ENCODE data around the gene IBTK. TPM values are rescaled to one million over a fixed set of nuclear protein-coding genes. Genes with fewer than 3 reads are reported as not detected.

Gene IBTK
- total and polyA plus RNA-seq, 2 of the 8 experiments (the other 6 are each of a cell fraction or from before 2014, with no cell fraction given), result 4.6 to 24.2 TPM

GRCh38 chr6:82283771-82284410, 36.3 kb upstream of the IBTK start:
- Histone ChIP-seq H2BK12ac (ENCODE audit: low read depth, low read length) (0 out of 2 replicates have a peak overlapping the region, but pooled peaks have one; percentile 39), H3K79me1 (ENCODE audit: low read depth, low read length) (no peaks in the 10 kb centered on the region), H3K4me2 (ENCODE audit: insufficient read depth in 1 of 2, low read depth in 2 of 2, low read length in 2 of 2) (no peak overlapping the region), H3K4me3 (ENCODE audit: extremely low read depth in 1 of 4, insufficient read depth in 2 of 4, low read depth in 3 of 4, low read length in 4 of 4) (no peak overlapping the region), H2BK120ac (replicated peaks; ENCODE audit: low read depth, low read length) (no peak overlapping the region), H3K9ac (replicated peaks in 1 of 4; ENCODE audit: extremely low read depth in 1 of 4, low read depth in 3 of 4, low read length in 3 of 4) (no peak overlapping the region), H2BK20ac (ENCODE audit: low read length) (no peak overlapping the region), H3K14ac (ENCODE audit: insufficient read length) (no peak overlapping the region), H3K23me2 (ENCODE audit: low read depth, low read length) (no peaks in the 10 kb centered on the region), H4K5ac (ENCODE audit: insufficient read length, low read depth, low read length) (no peak overlapping the region), H4K20me1 (replicated peaks in 1 of 2; ENCODE audit: control insufficient read depth in 1 of 2, insufficient read depth in 2 of 2, low read length in 2 of 2) (no peaks in the 10 kb centered on the region), H4K8ac (ENCODE audit: extremely low read depth, insufficient read depth, low read length) (no peak overlapping the region), H3K27me3 (replicated peaks in 1 of 4; ENCODE audit: control insufficient read depth in 3 of 4, extremely low read depth in 1 of 4, insufficient read depth in 3 of 4, low read length in 3 of 4) (no peaks in the 10 kb centered on the region), H3K79me2 (ENCODE audit: control insufficient read depth in 1 of 2, insufficient read depth in 2 of 2, low read length in 2 of 2) (no peaks in the 10 kb centered on the region), H2AK5ac (ENCODE audit: low read depth, low read length) (no peak overlapping the region), H3K18ac (ENCODE audit: extremely low read depth, low read length) (no peak overlapping the region), H3K36me3 (ENCODE audit: control insufficient read depth in 2 of 4, insufficient read depth in 4 of 4, low read length in 3 of 4) (no peaks in the 10 kb centered on the region), H3K23ac (ENCODE audit: insufficient read length) (no peak overlapping the region), H3K4me1 (replicated peaks in 1 of 4; ENCODE audit: control insufficient read depth in 3 of 4, insufficient read depth in 4 of 4, low read length in 3 of 4) (peaks cover 0 to 6% (median 0%) of the 10 kb centered on the region in 4 experiments; a peak in 3 of 7 replicates), H3K56ac (replicated peaks; ENCODE audit: insufficient read length, low read depth, low read length) (no peak overlapping the region), H3K4ac (replicated peaks; ENCODE audit: insufficient read length, low read depth, low read length) (no peak overlapping the region), H2AFZ (ENCODE audit: low read length) (peak overlapping the region; percentile 94), H3K9me3 (ENCODE audit: insufficient read depth in 2 of 2, low read depth in 1 of 2, low read length in 1 of 2) (no peaks in the 10 kb centered on the region), H2BK5ac (ENCODE audit: low read depth, low read length) (no peak overlapping the region), H4K91ac (replicated peaks; ENCODE audit: insufficient read length, low read length) (no peak overlapping the region), H2BK15ac (ENCODE audit: low read length) (no peak overlapping the region), H3K27ac (ENCODE audit: low read depth, low read length) (no peak overlapping the region)
- ChIA-PET CTCF (ENCODE audit: partially characterized antibody) (interaction anchor here (0.8 to 5.5 kb wide), 5 partner anchors 12 to 938 kb away, joined by 3 to 33 read pairs (median 3); partner anchors contain the start of gene TPBG), POLR2A (ENCODE audit: partially characterized antibody) (no interaction called here)
- peak in 1 of 2 experiments; percentile 50 for DNase-seq (ENCODE audit: low read depth in 1 of 2, low spot score in 2 of 2)
- no peak for FAIRE-seq
- TF ChIP-seq ATF3 (IDR thresholded peaks at IDR 0.05; ENCODE audit: insufficient read depth, low read depth, low read length) (no peak), NANOG (IDR thresholded peaks at IDR 0.05; ENCODE audit: insufficient read depth, low read depth, low read length, poor library complexity, severe bottlenecking) (no peak), HDAC2 (IDR thresholded peaks at IDR 0.05; ENCODE audit: borderline replicate concordance in 1 of 2, low read depth in 2 of 2, low read length in 2 of 2) (no peak), CBX8 (IDR thresholded peaks at IDR 0.05; ENCODE audit: borderline replicate concordance, low read depth, low read length) (no peak), TBP (IDR thresholded peaks at IDR 0.05; ENCODE audit: low read depth, low read length) (no peak), PHF8 (conservative IDR thresholded peaks at IDR 0.05; ENCODE audit: low read depth, low read length) (no peak), BACH1 (IDR thresholded peaks at IDR 0.05; ENCODE audit: low read length) (no peak), NRF1 (IDR thresholded peaks at IDR 0.05; ENCODE audit: low read depth, low read length) (no peak), GABPA (IDR thresholded peaks at IDR 0.05; ENCODE audit: borderline replicate concordance, insufficient read depth, low read length) (no peak), RAD21 (IDR thresholded peaks at IDR 0.05 in 1 of 2, conservative IDR thresholded peaks at IDR 0.05 in 1 of 2; ENCODE audit: low read depth in 2 of 2, low read length in 2 of 2) (no peak), FOSL1 (IDR thresholded peaks at IDR 0.05; ENCODE audit: insufficient read depth, low read depth, low read length) (no peak)
- WGBS, 2 experiments (ENCODE audit: extremely low coverage in 1 of 2, insufficient coverage in 1 of 2, insufficient read length in 1 of 2, insufficient replicate concordance in 2 of 2, low coverage in 1 of 2, low lambda C conversion rate in 2 of 2, missing lambda C conversion rate in 1 of 2), result 80% methylated on average over 11 of the region's 11 CpGs; no CpG with 5 or more reads in 1 of the 2 experiments

Measured in H1 (cell line).